Stimulated activated CD4-positive, alpha-beta T cell treated with anti-CD3 and anti-CD28 coated beads, TNF-alpha, amount 100 ng/mL, for 1 hour (primary cell): ENCODE results near the gene HOXD4.

Source experiments
- DNase-seq, 3 donors: peaks; one replicate each; pipeline ENCODE4 v3.0.0-alpha.2; 2020; ENCODE audit warnings: low read depth in 3 of 3, low spot score in 1 of 3

Gene HOXD4

GRCh38 chr2:176126929-176127773 is 24.2 kb upstream of the HOXD4 start:
- peak; percentile 18 to 56 (median 45) for DNase-seq

DNA sequence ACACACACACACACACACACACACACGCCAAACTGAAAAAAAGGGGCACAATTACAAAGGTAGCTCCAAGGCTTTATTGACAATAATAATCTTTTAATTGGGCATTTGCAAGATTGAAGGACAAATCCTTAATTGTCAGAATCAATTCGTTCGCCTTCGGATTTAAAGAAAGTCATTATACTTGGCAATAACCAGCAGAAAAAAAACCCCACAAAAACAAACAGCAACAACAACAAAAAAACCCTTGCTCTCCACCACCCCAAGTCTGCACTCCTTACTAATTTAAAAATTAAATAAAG is 23.6 kb upstream of the HOXD4 start:
- DNase-seq, result no peak

GRCh38 chr2:176128172-176128981 is 23.0 kb upstream of the HOXD4 start:
- DNase-seq, result no peak

GRCh38 chr2:176128982-176129796 is 22.2 kb upstream of the HOXD4 start, which contains the start of gene HOXD8:
HOXD8 (plus strand) TSS chr2:176129705; CDS start chr2:176130367, 662 bp downstream.
- no peak for DNase-seq

DNA sequence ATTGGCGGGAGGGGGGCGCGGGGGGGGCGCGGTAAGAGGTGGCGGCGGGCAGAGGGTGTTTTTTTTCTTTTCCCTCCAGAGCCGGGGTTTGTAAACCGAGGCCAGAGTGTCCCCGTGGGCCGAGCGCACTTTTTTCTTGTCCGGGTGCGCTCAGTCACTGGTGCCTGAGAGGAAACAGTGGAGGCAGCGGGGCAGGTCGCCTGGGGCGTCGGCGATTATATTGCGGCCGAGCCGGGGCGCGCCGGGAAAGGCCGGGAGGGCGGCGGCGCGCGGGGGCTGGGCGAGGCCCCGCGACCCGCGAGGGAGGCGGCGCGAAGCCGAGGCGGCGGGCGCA is 21.6 kb upstream of the HOXD4 start:
- DNase-seq, result no peak

GRCh38 chr2:176130147-176130956 is 21.0 kb upstream of the HOXD4 start:
- no peak for DNase-seq

- no peak for DNase-seq
Observed at GRCh38 chr2:176130957-176131847, 20.1 kb upstream of the HOXD4 start.

DNA sequence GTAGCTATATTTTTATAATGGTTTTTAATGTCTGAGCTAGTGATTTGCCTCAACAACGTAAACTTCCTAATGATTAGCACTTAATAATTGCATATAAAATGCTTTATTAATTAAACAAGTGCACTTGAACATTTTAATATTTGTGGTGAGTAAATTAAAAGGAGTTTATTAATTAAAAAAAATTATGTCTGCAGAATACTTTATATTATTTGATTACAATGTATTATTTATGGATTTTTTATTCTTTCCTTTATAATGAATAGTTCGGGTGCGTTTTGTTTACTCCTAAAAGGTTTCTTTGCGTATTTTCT is 19.5 kb upstream of the HOXD4 start:
- no peak for DNase-seq

DNA sequence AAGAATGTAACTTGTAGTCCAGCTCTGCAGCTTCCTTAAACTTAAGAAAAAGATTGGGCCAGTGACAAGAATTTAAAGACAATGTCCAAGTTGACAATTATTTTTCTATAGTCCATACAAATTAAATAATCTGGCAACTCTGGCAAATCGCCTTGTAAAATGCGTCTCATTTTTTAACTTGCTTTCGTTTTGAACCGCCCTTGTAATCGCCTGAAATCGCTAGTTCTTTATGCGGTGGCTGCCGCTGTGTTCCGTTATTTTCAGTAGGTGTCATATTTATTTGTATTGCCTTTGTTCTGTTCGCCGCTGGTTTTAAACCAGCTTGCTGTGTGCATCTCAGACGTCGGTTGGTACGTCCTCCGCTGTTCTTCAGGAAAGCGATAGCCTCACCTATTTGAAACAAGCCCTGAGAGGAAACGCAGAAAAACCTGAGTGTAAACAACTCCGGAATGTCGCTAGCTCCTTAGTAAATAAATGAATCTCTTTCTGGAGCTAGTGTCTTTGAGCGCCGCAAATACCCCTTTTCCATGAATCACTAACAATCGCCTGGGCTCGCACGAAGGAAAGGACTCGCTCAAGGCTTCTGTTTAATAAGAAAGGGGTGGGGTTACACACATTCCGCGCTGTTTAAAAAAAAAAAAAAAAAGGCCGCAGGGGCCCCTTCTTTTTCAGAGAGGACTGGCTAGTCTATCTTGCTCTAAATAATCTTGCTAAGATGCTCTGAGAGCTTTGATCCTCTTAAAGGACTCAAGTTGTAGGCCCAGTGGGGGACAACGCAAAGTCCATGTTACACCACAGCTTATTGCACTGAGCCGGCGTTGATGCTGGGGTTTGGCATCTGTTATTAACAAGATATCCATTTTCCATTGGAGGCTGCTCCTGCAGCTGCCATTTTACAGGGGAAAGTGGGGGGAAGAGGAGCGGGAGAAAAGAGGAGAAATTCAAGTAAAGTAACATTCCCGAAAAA is 18.9 kb upstream of the HOXD4 start:
- DNase-seq, result no peak

DNA sequence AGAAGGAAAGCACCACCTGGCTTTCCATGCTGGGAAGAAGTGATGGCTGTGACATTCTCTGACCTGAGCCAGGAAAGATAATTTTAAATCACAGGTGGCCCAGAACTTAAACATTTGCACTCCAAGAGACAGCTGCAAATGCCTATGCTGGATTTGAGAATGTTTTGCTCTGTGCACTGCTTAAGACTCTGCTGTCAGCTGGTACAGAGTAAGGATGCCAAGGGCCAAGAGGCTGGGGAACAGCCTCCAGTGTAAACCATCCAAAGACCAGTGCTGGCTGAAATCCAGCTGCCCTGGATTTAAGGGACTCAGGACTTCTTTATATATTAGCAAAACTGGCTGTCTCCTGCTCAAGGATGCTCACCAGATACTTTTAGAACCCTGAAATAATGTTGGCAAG is 18.0 kb upstream of the HOXD4 start:
- DNase-seq, result no peak

DNA sequence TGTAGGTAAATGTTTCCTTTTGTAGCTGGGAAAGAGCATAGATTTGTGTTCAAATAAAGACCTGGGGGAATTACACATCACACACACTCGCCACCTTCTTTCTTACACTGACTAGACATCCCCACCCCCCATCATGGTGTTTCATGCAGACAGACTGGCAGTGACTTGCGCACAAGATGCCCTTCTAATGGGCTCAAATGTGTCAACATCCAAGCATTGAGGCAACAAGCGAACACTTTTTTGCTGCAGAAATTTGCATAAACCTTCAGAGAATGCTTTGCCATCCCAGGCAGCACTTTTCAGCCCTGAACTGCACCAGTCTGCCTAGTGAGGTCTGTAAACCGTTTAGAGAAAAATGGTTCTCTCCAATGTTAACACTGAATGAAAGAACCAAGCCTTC is 17.3 kb upstream of the HOXD4 start:
- DNase-seq, result no peak

GRCh38 chr2:176135035-176135440 is 16.3 kb upstream of the HOXD4 start:
- no peak for DNase-seq

GRCh38 chr2:176136374-176137251 is 14.7 kb upstream of the HOXD4 start:
- DNase-seq, result no peak

GRCh38 chr2:176137252-176137580 is 14.1 kb upstream of the HOXD4 start:
- no peak for DNase-seq

DNA sequence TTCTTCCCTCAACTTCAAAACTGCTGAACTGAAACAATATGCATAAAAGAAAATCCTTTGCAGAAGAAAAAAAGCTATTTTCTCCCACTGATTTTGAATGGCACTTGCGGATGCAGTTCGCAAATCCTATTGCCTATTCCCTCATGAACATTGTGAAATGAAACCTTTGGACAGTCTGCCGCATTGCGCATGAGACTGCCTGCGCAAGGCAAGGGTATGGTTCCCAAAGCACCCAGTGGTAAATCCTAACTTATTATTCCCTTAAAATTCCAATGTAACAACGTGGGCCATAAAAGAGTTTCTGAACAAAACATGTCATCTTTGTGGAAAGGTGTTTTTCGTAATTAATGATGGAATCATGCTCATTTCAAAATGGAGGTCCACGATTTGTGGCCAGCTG is 13.4 kb upstream of the HOXD4 start:
- DNase-seq, result no peak

DNA sequence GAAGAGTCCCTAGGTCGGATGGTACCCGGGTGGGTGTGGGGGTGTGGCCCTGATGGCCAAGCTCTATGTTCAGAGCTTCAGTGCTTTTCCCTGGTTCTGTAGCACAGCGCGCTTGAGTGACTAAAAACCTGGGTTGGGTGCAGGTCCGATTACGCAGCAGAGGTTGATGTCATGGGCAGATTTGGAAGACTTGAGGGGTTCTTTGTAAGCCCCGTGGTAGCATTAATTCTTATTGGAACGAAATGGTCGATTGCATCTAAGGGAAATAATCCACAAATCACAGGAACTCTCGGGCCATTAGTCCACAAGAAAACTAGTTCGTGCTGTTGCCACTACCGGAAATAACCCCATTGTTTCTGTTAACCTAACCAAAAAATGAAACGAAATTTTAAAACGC is 12.8 kb upstream of the HOXD4 start:
- no peak for DNase-seq

DNA sequence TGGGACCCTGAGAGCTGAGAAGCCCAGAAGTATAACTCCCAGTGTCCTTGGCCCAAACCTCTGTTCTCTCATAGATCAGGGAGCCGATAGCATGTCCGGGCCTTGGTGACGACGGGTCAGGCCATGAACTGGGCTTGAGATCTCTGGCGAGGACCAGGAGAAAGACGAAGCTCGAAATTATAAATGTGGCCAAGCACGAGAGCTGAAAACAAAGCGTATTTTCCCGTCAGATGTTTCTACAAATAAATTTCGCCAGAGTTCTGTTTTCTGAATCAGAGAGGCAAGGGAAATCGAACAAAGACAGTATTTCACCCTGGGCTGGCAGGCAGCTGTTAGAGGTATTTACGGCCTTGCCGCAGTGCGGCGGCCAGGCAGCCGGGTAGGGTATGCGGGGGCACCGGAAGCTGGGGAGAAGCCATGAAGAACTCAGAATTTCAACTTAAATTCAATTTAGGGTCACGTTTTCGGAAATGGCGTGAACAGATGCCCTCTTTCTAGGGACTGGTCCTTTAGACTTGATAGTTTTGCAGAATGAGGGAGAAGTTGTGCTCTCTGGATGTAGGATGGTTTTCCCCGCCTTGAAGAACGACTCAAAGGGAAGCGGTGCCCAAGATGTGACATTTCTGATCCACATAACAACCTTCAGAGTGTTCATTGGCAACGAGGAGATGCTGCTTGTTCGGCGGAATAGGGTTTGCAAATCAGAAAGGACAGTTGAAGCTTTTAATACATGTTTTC is 12.3 kb upstream of the HOXD4 start:
- no peak for DNase-seq
